Dermis microvascular lymphatic vessel endothelial cell (primary cell): ENCODE measurements around the gene SNX14. TPM values are rescaled to one million over a fixed set of nuclear protein-coding genes. Genes with fewer than 3 reads are reported as not detected.
"Not testable (repeated sequence)": the region's sequence is repeated elsewhere in the genome, so short reads cannot be mapped to it uniquely, and the experiment has no call there.

ENCODE experiments used
- DNase-seq, 2 donors: peaks; one replicate each; pipeline versions ENCODE4 v3.0.0 to v3.0.0-alpha.2; 2010; ENCODE audit warnings: low read depth in 2 of 2
- total RNA-seq: library from RNA; depleted of rRNA; stranded (reverse); fragments of >200 nt; gene quantifications from 2 replicates; pipeline ENCODE4 v1.2.1, GENCODE V29; 2014

Gene SNX14
- total RNA-seq: 98.4 and 127 TPM in 2 replicates

DNA sequence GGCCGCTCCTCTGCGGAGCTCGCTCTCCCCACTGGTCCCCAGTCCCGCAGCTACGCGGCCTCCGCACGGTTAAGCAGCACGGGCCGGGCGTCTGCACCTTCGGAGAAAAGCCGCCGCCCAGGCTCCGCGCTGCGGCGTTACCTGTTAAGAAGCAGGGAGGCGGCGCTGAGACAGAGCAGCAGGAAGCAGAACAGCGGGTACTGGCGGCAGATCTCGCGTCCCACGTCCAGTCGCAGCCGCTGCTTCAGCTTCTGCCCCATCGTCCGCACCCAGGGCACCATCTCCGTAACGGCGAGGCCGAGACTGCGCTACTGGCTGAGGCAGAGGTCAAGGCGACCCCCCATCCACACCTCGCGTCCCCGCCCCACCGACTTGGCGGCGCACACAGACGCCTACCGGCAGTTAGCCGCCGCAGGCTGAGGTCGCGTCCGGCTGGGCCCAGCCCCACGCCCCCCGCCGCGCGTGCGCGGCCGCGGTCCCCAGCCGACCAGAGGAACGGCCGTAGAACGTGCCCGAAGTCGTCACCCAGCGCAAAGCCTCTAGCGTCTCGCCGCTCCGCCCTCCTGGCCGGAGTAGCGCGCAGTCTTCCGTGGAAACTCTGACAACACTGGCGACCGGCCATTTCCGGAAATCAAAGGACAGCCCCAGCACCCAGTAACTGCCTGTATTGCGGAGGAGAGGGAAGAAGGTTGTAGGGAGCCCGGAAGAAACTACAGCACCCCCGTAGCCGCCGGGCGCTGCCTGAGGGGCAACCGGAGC, at the start of gene SNX14:
SNX14 (minus strand) TSS at position 421 of the 759 bp plus-strand sequence; CDS start at position 281, 140 bp downstream.
- DNase-seq: peak; percentile 94 to 96

DNA sequence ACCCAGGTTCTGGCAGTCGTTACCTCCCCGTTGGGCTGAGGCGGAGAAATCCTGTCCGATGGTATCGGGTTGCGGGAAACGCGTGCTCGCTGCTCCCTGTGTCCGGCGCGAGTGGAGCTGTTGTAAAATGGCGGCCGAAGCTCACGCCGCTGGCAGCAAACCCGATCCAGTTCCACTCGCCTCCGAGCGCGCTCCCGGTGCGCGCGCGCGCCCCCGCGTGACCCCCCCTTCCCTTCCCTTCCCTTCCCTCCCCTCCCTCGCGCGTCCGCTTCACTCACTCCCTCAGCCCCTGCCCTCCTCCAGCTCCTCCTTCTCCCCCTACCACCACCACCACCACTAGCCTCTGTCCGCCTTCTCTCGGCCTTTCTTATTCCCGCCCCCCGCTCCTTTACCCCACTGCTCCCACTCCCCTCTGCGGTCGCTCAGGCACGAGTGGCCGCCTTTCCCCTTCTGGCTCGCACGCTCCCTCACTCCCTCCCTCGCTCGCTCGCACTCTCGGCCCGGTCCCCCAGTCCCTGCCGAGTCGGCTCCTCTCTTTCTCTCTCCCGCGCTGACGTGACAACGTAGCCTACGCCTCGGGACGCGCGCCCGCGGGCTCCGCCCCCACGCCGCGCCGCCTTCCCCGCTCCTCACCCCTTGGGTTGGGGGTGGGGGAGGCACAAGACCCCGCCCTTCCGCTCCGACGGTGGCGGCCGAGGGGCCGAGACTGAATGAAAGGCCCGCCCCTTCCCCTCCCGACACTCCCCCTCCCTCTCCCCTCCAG, 49.3 kb upstream of the SNX14 start, which contains the start of gene SYNCRIP:
SYNCRIP (minus strand) TSS at position 113 of the 763 bp plus-strand sequence. CDS start 1,447 bp downstream, outside the sequence.
- DNase-seq: peak; percentile 94 to 99

DNA sequence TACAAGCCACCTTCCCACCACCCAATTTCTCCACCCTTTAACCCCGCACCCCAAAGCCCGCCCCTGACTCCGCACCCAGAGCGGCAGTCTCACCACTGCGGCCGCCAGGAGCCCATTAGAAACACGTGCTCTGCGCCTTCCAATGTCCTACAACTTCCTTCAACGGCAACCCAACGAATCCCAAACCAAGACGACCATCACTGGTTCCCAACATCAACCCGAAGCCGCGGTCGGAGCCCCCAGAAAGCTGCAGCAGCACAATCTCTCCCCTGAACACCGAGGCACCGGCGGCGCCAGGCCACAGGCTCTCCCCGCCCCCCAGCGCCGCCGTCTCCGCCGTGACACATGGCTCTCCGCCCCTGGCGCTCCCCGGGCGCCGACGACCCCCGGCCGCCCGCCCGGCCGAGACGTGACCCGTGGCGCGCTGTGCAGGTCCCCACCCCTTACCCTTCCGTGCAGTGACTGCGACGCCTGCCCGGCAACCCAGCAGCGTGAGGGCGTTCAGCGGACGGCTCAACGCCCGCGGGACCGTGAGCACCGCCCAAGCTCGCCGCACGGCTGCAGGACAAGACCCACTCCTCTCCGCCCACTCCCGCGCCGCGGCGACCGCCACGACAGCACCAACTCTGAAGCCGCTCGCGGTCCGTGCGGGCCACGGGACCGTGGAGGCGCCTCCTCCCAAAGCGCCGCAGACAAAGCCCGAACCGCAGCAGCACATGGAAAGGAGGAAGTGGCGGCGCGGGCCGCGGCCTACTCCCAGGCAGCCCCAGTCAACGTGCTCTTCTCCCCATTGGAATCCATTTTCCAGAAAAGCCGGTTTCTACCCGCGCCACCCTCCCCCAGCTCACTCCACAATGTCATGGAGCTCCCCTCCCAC, 48.5 kb upstream of the SNX14 start:
- DNase-seq: peak in 1 of 2 donors; percentile 67

DNA sequence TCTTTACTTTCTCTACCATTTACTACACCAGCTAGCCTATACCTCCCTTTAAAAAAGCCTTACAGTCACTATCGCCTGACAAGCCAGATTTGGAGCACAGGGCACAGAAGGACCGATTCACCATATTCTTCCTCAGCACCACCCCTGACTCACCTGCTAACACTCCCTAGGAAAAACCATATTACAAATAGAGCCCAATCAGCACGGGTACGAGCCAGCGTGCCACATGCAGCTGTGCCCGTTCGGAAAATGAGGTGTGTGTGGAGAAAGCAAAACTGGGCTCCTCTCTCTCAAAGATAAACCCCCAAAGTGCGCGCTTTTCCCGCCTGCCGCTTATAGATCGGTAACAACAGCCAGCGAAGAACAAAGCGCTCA, 47.9 kb upstream of the SNX14 start:
- peak in 1 of 2 donors; percentile 12 for DNase-seq

GRCh38 chr6:85640821-85641220, 47.2 kb upstream of the SNX14 start:
- no peak for DNase-seq

DNA sequence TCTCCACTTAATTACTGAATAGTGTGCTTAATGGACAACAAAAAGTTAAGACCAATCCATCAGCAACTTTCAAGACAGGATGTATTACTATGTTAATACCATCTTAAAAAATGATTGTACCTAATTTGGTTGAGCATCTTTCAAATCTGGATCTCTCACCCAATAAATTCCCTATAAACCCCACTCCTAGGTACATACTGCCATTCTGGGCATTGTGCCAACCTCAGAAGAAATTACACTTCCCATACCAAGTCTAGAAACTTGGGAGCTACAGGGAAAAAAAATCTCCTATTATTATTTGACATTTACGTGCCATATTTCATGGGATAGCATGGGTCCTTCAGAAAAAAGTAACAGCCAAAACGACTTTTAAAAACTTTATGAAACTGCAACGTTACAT, 43.9 kb upstream of the SNX14 start:
- peak in 1 of 2 donors; percentile 9 for DNase-seq

DNA sequence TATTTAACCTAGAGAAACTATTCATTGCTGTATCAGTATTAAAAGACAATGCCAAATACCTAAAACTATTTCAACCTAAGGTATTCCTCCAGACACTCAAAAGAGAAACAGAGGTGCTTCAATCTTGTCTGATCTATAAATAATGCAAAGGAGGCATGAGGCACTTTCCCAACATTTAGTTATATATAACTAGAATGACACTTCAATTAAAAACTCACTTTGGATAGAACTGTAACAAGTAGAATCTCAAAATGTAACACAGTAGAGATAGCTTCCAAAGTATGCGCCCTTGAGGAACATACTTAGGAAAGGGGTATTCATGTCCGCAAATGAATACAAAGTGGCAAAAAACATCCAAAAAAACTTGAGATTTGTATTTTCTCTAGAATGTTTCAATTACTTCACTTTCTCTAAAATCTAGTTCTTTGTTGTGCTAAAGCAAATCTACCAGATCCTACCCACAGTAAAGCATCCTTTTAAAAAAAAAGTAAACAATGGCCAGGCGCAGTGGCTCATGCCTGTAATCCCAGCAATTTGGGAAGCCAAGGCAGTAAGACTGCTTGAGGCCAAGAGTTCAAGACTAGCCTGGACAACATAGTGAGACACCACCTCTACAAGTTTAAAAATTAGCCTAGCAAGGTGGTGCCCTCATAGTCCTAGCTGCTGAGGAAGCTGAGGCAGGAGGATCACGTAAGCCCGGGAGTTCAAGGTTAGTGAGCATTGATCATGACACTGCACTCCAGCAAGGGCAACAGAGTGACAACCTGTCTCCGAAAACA, 38.7 kb upstream of the SNX14 start:
- no peak for DNase-seq

GRCh38 chr6:85631117-85631516, 37.5 kb upstream of the SNX14 start:
- DNase-seq: not testable (repeated sequence)

DNA sequence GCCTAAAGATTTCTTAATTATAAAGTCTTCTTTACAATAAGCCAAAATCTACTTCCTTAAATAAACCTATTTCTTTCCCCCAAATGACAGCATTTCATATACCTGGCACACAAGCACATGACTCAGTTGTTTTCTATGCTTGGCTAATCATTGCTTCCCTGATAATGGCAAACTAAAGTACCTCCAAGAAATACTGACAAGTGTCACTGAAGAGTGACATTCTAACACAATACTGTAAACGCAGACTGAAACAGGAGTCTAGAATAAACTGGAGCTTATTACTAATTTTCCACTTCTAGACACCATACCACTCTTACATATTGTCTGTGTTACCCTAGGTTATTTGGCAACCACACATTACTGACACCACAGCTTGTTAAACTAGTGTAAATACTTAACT, 34.7 kb upstream of the SNX14 start:
- DNase-seq: no peak

GRCh38 chr6:85620308-85620707, 26.6 kb upstream of the SNX14 start:
- DNase-seq: no peak

DNA sequence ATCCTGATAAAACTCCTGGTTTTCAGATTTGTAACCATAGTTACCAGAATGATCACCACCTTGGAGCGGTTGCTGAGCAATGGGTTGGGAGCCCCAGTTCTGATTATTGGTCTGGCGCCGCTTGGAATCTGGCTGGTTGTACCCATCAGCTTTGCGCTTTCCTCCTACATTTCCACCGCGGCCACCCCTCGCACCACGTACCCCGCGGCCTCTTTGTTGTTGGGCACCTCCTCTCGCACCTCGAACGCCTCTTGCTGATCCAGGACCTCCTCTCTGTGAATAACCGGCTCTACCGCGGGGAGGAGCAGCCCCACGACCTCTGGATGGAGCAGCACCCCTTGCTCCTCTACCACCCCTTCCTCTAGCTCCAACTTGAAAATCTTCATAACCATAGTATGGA, 21.1 kb upstream of the SNX14 start:
- no peak for DNase-seq

DNA sequence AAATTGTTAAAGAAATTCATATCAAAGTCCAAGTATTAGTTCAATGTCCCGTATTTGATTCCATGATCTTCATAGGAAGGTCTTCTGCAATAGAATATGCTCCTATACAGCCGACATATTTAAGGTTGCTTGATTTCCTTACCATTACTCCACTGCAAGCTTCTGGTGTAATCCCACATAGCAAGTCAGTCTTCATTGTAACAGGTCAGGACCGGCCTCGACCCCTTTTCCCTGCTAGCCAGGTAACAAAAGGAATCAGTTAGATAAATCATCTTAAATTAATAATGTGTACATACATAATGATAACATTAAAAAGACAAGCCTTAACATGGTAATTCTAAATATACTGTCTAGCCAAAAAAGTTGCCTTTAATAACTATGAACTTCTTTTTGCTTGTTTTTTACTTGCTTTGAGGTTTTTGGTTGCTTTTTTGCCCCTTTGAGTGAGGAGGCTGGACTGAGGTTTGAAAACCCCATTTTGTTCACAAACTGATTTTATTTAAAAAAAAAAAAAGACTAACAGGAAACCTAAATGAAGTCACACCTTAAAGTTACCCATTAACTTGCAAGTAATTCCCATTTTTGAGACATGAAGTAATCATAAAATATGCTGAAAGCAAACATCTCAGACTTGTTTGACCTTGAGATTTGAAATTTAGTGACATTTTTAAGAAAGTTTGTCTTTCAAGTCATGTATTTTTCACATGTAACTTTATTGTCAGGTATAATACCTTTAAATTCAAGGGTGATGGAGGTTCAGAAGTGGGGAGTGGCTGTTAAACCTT, 19.2 kb upstream of the SNX14 start:
- DNase-seq: no peak

GRCh38 chr6:85610182-85610895, 16.7 kb upstream of the SNX14 start:
- DNase-seq: no peak

- DNase-seq: no peak
These were observed 8.4 kb upstream of the SNX14 start for GRCh38 chr6:85602100-85602499.

DNA sequence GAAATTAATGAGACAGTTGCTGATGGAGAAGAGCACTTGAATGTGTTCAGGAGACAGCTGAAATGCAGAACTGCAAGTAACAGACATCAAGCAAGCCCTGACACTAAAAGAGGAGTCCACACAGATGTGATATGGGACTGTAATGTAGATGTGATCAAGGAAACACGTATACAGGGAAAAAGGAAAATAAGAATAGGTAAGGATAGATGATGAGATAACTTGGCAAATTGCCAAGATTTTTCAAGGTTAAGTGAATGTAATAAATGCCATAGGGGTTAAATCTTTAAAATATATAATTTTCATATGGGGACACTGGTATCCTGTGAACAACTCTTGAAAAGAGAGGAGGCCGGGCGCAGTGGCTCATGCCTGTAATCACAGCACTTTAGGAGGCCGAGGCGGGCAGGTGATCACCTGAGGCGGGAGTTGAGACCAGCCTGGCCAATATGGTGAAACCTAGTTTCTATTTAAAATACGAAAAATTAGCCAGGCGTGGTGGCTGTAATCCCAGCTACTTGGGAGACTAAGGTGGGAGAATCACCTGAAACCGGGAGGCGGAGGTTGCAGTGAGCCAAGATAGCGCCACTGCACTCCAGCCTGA, 7.2 kb upstream of the SNX14 start:
- no peak for DNase-seq

- peak in 1 of 2 donors; percentile 11 for DNase-seq
These were observed 706 bp upstream of the SNX14 start for GRCh38 chr6:85594197-85594930.

GRCh38 chr6:85592033-85592432, 1.6 kb downstream of the SNX14 start:
- DNase-seq: no peak

DNA sequence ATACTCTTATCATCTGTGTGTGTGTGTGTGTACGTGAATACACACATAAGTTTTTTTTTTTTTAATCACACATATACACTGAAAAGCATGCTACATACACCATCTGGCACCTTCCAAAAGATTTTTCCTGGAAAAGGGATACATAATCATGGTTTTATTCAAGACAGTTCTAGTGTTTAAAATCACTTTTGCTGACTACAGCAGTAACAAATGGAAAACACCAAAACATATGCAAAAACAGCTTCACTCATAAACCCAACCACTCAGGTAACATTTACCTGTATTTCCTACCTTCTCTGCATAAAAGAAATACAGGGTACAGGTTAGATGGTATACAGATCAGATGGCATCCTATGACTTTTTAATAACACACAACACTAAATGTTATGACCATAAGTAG, 2.5 kb downstream of the SNX14 start:
- no peak for DNase-seq
